Measurements from ENCODE around the gene MBOAT1. TPM values are rescaled to one million over a fixed set of nuclear protein-coding genes. Genes with fewer than 3 reads are reported as not detected.

MBOAT1 gene
- polyA plus RNA-seq, 1 of the 3 experiments (the other 2 are of a cell fraction): 3.0 TPM

DNA sequence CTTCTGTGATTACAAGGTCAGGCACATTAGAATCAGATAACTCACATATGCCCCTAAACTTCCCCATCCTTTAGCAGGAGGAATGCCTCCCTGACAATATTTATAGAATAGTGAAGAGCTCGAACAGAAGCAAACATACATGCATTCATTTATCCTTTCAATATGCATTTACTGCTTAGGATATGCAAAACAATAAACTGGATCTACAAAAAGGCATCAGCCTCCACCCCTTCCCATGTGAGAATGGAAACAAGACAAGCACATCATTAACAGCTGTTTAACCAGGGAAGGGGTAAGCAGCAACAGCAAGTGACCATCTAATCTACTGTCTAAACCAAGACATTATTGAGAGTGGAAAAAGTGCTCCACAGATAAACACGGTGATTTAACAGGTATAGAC, 107.6 kb downstream of the MBOAT1 start:
- no peaks in the 10 kb centered on the region for H3K27me3 ChIP-seq (ENCODE audit: insufficient read depth)
- H3K4me2 ChIP-seq: no peak overlapping the region
- no peaks in the 10 kb centered on the region for H3K4me1 ChIP-seq (ENCODE audit: control insufficient read depth in 1 of 2, insufficient read depth in 2 of 2, low read depth in 1 of 2, low read length in 1 of 2)
- H3K4me3 ChIP-seq (ENCODE audit: low read depth in 2 of 2, low read length in 1 of 2): no peak overlapping the region
- TF ChIP-seq RAD21 (IDR thresholded peaks at IDR 0.05; ENCODE audit: low read length) (no peak), FOXM1 (IDR thresholded peaks at IDR 0.05; ENCODE audit: low read depth) (no peak), NRF1 (IDR thresholded peaks at IDR 0.05; ENCODE audit: low read depth, low read length) (no peak)
- TF ChIP-seq, protein P1, sequence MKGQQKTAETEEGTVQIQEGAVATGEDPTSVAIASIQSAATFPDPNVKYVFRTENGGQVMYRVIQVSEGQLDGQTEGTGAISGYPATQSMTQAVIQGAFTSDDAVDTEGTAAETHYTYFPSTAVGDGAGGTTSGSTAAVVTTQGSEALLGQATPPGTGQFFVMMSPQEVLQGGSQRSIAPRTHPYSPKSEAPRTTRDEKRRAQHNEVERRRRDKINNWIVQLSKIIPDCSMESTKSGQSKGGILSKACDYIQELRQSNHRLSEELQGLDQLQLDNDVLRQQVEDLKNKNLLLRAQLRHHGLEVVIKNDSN (IDR thresholded peaks at IDR 0.05; ENCODE audit: borderline replicate concordance, low read depth): no peak
- H2AFZ ChIP-seq (ENCODE audit: low read depth): no peak overlapping the region
- H3K9me3 ChIP-seq: no peaks in the 10 kb centered on the region
- CTCF ChIA-PET: interaction anchor here (0.6 to 4.2 kb wide), 3 partner anchors 12 to 614 kb away, joined by 3 to 28 read pairs (median 3); no protein-coding TSS in a partner anchor
- 89% methylated on average over 2 of the region's 2 CpGs for WGBS (ENCODE audit: low lambda C conversion rate)
- no peak overlapping the region for H3K9ac ChIP-seq
- H3K9me2 ChIP-seq: no peaks in the 10 kb centered on the region
- POLR2A ChIA-PET: no interaction called here
- H3K79me2 ChIP-seq (ENCODE audit: insufficient read depth): no peaks in the 10 kb centered on the region
- no peak overlapping the region for H3K27ac ChIP-seq (ENCODE audit: low read depth in 2 of 2, low read length in 1 of 2)
- H4K20me1 ChIP-seq (ENCODE audit: insufficient read depth): no peaks in the 10 kb centered on the region
- DNase-seq: no peak
- no peaks in the 10 kb centered on the region for H3F3A ChIP-seq (replicated peaks; ENCODE audit: insufficient read depth)
- peaks cover 0 to 2% of the 10 kb centered on the region in 2 experiments for H3K36me3 ChIP-seq (replicated peaks in 1 of 2; ENCODE audit: control insufficient read depth in 1 of 2, insufficient read depth in 2 of 2, low read length in 1 of 2)

DNA sequence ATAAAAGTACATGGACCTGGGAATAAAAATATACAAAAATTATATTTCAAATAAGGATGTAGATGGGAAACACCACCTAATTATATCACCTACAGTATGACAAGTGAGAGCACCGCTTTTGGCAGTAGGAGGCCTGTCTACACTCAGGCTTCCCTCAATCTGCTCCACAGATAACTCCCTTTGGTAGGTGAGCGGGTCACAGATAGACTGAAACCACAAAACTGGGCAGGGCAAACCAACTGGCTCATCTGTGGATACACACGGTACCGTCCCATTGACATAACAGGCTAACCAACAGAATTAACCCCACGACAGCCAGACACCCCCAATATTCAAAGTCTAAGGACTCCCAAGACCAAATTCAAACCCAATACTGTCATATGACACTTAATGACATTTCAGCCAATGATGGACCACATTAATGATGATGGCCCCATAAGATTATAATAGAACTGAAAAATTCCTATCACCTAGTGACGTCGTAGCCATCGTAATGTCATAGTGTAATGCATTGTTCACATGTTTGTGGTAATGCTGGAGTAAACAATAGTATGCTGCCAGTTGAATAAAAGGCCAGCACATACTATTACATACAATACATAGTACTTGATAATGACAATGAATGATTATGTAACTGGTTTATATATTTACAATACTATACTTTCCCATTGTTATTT, 109.7 kb downstream of the MBOAT1 start:
- TF ChIP-seq YY1 (IDR thresholded peaks at IDR 0.05; ENCODE audit: low read depth) (no peak), RCOR1 (IDR thresholded peaks at IDR 0.05; ENCODE audit: low read length) (no peak), FOXM1 (IDR thresholded peaks at IDR 0.05; ENCODE audit: low read depth) (no peak), TCF12 (IDR thresholded peaks at IDR 0.05) (no peak), MEF2A (IDR thresholded peaks at IDR 0.05; ENCODE audit: borderline replicate concordance, low read depth) (no peak), TEAD4 (IDR thresholded peaks at IDR 0.05; ENCODE audit: borderline replicate concordance, insufficient read depth) (no peak), NRF1 (IDR thresholded peaks at IDR 0.05; ENCODE audit: low read depth, low read length) (no peak), FOSL2 (IDR thresholded peaks at IDR 0.05; ENCODE audit: borderline replicate concordance, low read depth) (no peak)
- TF ChIP-seq, protein P2, sequence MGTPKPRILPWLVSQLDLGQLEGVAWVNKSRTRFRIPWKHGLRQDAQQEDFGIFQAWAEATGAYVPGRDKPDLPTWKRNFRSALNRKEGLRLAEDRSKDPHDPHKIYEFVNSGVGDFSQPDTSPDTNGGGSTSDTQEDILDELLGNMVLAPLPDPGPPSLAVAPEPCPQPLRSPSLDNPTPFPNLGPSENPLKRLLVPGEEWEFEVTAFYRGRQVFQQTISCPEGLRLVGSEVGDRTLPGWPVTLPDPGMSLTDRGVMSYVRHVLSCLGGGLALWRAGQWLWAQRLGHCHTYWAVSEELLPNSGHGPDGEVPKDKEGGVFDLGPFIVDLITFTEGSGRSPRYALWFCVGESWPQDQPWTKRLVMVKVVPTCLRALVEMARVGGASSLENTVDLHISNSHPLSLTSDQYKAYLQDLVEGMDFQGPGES (IDR thresholded peaks at IDR 0.05; ENCODE audit: low read depth, low read length): no peak
- TF ChIP-seq, protein P3, sequence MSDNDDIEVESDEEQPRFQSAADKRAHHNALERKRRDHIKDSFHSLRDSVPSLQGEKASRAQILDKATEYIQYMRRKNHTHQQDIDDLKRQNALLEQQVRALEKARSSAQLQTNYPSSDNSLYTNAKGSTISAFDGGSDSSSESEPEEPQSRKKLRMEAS (IDR thresholded peaks at IDR 0.05; ENCODE audit: low read depth): no peak
- no peaks in the 10 kb centered on the region for H3K9me2 ChIP-seq
- POLR2A ChIA-PET: no interaction called here

More for the DNA sequence above, 109.7 kb downstream of the MBOAT1 start:
- Histone ChIP-seq H3K27me3 (ENCODE audit: insufficient read depth) (no peaks in the 10 kb centered on the region), H3K79me2 (ENCODE audit: insufficient read depth) (no peaks in the 10 kb centered on the region), H3K4me1 (ENCODE audit: control insufficient read depth in 1 of 2, insufficient read depth in 2 of 2, low read depth in 1 of 2, low read length in 1 of 2) (no peaks in the 10 kb centered on the region), H3K4me2 (no peak overlapping the region), H3F3A (replicated peaks; ENCODE audit: insufficient read depth) (no peaks in the 10 kb centered on the region), H3K9ac (no peak overlapping the region), H3K36me3 (replicated peaks in 1 of 2; ENCODE audit: control insufficient read depth in 1 of 2, insufficient read depth in 2 of 2, low read length in 1 of 2) (no peaks in the 10 kb centered on the region), H3K4me3 (ENCODE audit: low read depth in 2 of 2, low read length in 1 of 2) (no peak overlapping the region), H2AFZ (ENCODE audit: low read depth) (no peak overlapping the region), H4K20me1 (ENCODE audit: insufficient read depth) (no peaks in the 10 kb centered on the region), H3K27ac (ENCODE audit: low read depth in 2 of 2, low read length in 1 of 2) (no peak overlapping the region), H3K9me3 (no peaks in the 10 kb centered on the region)
- 86% methylated on average over 5 of the region's 8 CpGs for WGBS (ENCODE audit: low lambda C conversion rate)
- CTCF ChIA-PET: interaction anchor here (1.5 to 2.6 kb wide), 2 partner anchors 10 to 24 kb away, joined by 8 to 12 read pairs; no protein-coding TSS in a partner anchor
- no peak for DNase-seq

Measured in SK-N-SH (cell line).